HG02610 (cell line): ENCODE results near the gene SYTL3.

Experiments
- ATAC-seq: cut with Tn5 transposase; IDR thresholded peaks from one replicate; pipeline ENCODE4 v1.9.1; 2021; ENCODE audit warnings: mild to moderate bottlenecking, moderate library complexity; ENCODE audit not compliant: unreplicated experiment

The SYTL3 gene

DNA sequence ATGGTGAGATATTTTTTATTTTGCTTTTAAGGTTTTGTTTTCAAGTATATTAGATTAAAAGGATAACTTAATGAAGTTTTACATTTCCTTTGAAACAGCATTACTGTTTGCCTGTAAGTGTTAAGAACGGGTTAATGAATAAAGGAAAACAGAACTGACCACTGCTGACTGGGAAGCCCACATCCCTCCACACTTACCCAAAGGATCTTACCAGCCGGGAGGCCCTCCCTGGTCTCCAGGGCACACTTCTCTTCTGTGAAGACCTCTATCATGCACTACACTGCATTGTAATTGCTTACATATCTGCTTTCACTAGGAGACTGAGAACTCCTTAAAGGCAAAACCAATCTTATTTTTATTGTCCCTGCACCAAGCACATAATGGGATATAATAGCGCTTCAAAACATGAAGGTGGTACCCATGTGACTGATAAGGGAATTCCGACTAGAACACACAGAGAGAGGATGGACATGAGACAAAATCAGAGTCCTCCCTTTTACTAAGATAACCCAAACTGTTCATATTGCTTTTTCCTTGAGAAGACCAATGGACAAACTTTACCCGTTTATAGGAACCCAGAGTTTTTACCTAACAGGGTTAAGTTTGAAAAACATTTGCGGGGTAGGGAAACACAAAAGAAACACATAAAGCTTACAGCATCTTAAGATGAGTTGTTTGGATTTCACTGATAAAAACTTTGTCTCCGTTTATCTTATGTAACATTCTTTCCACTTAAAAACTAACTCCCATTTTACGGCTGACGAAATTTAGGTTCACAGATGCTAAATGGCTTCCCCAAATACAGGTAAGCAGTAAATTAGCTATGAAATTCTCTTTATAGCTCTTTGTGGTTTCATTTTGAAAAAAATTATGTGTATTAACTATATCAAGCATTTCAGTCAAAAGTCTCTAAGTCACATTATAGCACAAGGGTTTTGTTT lies 160.6 kb downstream of the SYTL3 start:
- ATAC-seq: no peak

DNA sequence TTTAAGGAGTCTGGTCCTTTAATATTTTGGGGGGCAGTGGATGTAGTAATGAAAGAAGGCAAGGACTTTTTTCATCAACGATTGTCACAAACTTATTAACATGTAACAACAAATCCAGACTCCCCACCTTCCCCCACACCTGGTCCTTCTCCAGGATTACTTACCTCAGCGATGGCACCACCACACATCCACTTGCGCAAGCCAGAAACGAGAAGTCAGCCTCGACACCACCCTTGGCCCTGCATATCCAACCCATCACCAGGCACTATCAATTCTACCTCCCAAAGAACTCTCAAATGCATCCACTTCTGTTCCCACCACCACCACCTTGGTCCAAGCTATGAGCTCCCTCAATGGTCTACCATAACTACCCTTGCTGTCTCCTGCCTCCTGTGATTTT lies 162.8 kb downstream of the SYTL3 start:
- no peak for ATAC-seq

DNA sequence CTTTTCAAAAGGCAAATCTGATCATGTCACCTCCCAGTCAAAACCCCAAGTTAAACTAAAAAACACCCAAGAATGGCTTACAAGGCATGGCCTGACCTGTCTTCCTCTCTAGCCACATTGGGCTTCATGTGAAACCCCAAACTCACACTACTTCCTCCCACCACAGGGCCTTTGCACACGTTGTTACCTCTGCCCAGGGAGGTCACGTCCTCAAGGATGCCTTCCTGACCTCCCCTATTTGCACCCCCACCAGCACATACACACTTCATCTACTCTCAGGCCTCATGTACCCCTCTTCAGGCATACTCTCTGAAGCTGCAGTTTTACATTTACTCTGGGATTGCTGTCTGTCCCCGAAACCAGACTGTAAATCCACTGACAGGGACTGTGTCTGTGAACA lies 163.2 kb downstream of the SYTL3 start:
- no peak for ATAC-seq
